SKM-1 treated with dmso at 0.1 percent for 144 hours (cell line): ENCODE results near the gene SF1.

Experiments used
- DNase-seq: peaks from one replicate; lab custom pipeline; 2025; ENCODE audit not compliant: unreplicated experiment; lab: John Stamatoyannopoulos, UW

Gene SF1

GRCh38 chr11:64762674-64763525 is 15.4 kb downstream of the SF1 start:
- no peak for DNase-seq

- DNase-seq = no peak
These were observed 16.1 kb downstream of the SF1 start for GRCh38 chr11:64762277-64762673.

- DNase-seq = no peak
These were observed 17.5 kb downstream of the SF1 start for GRCh38 chr11:64760759-64761420.

- DNase-seq = no peak
These were observed 18.3 kb downstream of the SF1 start, which contains the start of gene PYGM for GRCh38 chr11:64759722-64760719. TSS of gene PYGM (minus strand) at chr11:64759974. CDS start at chr11:64759898, 76 bp downstream.

GRCh38 chr11:64759131-64759721 is 19.1 kb downstream of the SF1 start:
- DNase-seq = no peak

- DNase-seq = no peak
These were observed 19.8 kb downstream of the SF1 start for GRCh38 chr11:64758330-64759079.

- DNase-seq = no peak
These were observed 20.6 kb downstream of the SF1 start for GRCh38 chr11:64757549-64758329.

GRCh38 chr11:64755681-64756361 is 22.5 kb downstream of the SF1 start:
- DNase-seq = no peak

- DNase-seq = no peak
These were observed 23.3 kb downstream of the SF1 start for GRCh38 chr11:64754919-64755662.

GRCh38 chr11:64754124-64754918 is 24.0 kb downstream of the SF1 start:
- no peak for DNase-seq

GRCh38 chr11:64753380-64754123 is 24.8 kb downstream of the SF1 start:
- DNase-seq = no peak

GRCh38 chr11:64753019-64753379 is 25.3 kb downstream of the SF1 start:
- DNase-seq = no peak

- no peak for DNase-seq
These were observed 26.0 kb downstream of the SF1 start for GRCh38 chr11:64752175-64752970.

GRCh38 chr11:64751580-64751979 is 26.8 kb downstream of the SF1 start:
- no peak for DNase-seq

- DNase-seq = no peak
These were observed 27.2 kb downstream of the SF1 start for GRCh38 chr11:64751136-64751535.
